CD4-positive, alpha-beta T cell treated with Interleukin-12 subunit alpha and Interleukin-12 subunit beta, for 1 hour (primary cell): Measurements from ENCODE around the gene GPX8.
A peak's percentile ranks its signal among the peaks of the same experiment; 100 is the strongest.

ENCODE experiments used
- DNase-seq: peaks from one replicate; pipeline ENCODE4 v3.0.0-alpha.2; 2020

Gene GPX8, protein sequence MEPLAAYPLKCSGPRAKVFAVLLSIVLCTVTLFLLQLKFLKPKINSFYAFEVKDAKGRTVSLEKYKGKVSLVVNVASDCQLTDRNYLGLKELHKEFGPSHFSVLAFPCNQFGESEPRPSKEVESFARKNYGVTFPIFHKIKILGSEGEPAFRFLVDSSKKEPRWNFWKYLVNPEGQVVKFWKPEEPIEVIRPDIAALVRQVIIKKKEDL

DNA sequence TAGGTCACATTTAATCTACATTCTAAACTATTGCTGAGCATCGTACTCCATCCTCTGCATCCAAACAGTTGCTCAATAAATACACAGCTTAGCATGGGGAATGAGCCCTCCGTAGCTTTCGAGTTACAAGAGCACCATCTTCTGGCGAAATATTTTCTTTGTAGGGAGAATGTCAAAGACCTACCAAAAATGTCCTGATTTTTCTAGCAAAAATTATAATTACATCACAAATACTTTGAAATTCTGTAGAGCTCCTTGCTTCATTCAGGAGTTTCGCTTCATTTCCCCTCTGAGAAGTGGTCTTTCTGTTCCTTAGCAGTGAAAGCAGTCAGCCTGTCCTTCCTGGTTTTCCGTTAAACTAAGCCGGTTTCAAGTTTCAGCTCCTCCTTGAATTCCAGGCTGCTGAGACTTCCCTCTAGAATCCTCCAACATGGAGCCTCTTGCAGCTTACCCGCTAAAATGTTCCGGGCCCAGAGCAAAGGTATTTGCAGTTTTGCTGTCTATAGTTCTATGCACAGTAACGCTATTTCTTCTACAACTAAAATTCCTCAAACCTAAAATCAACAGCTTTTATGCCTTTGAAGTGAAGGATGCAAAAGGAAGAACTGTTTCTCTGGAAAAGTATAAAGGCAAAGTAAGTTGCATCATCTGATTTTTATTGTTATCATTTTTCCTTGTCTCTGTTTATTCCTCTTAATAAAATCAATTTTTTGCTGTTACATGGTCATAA lies at the start of gene GPX8:
Gene GPX8, plus strand, starts transcription at position 409 of the 730 bp plus-strand sequence. Its CDS starts 22 bp downstream, at position 431.
- DNase-seq, result peak; percentile 61

GRCh38 chr5:55110217-55110616 lies 49.8 kb upstream of the GPX8 start:
- no peak for DNase-seq

DNA sequence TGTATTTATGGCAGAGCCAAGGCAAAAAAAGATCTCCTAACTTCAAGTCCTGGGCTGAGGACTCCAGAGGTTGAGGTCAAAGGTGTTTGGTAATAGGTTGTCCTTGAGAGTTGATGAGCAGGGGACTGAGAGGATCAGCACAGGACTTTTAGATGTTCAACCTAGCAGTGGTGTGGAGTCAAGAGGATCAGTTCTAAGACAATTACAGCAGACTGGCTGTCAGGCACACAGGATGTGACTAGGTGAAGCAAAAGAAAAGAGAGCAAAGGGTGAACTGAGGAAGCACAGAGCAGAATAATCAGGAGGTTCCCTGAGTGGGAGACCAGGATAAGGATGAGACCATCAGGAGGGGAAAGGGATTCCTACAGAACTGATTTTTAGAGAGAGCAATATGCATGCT lies 46.6 kb upstream of the GPX8 start:
- DNase-seq, result no peak

DNA sequence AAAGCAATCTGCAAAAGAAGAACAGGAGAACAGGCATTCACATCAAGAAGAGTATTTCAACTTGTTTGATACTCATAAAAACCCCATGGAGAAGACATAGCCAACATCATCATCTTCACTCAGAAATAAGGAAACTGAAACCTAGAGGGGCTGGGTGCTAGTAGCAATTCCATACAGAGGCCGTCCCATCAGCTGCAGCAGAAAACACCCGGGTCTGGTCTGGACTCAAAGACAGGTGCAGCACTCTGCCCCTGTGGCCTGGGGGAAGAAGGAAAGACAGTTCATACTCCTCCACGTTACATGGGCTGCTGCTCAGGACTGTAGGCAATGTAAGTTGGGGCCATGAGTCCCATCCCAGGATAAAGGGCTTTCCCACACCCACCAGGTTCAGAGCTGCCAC lies 45.9 kb upstream of the GPX8 start:
- DNase-seq, result no peak

DNA sequence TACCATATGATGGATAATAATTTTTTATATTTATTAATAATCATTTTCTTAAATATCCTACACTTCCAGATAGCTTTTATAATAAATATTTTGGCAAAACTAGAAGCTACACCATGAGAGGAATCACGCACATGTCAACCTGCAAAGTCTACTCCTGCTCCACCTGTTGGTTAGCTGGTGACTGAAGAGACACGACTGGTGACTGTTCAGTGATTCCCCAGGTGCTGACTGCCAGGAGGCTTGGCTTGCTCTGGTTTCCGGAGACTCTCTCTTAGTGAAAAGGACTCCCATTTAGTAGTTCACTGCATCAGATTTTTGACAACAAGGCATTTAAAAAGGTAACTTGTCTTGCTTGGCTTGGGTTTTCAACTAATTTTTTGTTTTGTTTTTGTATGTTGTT lies 36.6 kb upstream of the GPX8 start:
- DNase-seq, result no peak

DNA sequence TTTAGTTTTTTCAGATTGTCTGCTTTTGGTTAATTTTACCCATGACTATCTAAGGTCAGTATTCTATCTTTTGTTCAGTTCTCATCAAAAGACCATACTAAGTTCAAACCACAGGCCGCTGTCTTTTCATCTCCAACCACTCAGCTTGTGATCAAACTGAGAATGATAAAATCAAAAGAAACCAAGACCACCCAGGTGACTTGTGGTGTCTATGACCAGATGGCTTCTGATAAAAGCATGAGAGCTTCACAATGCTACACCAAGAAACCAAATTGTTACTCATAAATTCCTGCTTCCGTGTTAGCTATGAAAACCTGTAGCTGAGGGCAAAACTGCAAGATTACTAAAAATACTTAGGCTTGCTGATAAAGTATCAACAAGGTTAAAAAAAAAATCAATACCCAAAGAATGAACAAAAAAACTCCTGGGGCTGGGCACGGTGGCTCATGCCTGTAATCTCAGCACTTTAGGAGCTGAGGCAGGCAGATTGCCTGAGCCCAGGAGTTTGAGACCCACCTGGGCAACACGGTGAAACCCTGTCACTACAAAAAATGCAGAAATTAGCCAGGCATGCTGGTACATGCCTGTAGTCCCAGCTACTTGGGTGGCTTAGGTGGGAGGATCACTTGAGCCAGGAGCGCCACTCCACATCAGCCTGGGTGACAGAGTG lies 25.8 kb upstream of the GPX8 start:
- DNase-seq, result peak; percentile 5

DNA sequence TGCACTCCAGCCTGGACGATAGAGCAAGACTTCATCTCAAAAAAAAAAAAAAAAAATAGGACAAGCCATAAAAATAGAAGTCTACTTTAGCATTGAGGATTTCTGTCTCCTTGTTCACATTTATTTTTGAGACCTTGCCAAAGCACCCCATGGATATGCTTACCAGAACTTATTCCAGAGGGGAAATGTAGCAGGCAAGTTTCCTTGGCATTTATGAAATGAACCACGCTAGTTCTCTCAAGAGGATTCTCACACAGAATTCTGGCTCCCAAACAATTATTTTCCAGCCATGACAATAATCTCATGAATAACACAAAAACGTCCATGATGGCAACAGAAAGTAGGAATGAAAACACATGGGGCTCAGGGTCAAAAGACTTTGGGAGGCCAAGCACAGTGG lies 23.4 kb upstream of the GPX8 start:
- DNase-seq, result no peak

- DNase-seq, result no peak
These were observed 18.9 kb upstream of the GPX8 start for GRCh38 chr5:55140908-55141665.

DNA sequence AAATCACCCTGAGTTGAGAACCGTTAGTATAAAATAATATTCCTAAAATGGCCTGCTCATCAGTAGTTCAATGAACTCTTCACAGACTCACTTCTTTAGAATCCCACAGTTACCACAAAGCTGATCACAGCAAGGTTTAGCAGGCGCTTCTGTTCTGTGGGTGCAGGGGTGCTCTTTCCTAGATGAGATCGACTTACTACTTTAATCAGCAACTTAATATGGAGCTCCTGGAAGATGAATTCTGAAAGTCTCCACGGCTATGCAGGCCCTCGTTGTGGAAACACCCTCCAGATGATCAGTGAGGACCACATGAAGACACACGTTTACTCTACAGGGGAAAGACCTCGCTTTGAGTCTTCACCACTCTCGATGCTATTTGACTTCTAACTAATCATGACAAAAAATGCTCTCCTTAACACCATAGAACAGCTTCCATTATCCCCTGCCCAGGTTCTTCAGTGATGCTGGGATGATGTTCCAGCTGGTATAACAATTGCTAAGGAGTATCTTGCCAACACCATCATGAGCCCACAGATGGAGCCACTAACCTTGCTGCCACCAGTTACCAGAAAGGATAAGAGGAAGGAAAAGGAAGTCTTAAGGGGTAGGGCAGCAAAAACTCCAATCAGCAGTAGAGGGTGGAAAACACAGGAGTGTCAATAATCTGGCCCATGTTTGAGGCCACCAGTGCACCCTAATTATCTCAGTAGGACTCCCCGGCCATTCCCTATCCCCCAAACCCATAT lies 17.9 kb upstream of the GPX8 start:
- peak; percentile 6 for DNase-seq

- DNase-seq, result no peak
These were observed 16.3 kb upstream of the GPX8 start for GRCh38 chr5:55143624-55144023.

- no peak for DNase-seq
These were observed 13.9 kb upstream of the GPX8 start for GRCh38 chr5:55146080-55146479.

DNA sequence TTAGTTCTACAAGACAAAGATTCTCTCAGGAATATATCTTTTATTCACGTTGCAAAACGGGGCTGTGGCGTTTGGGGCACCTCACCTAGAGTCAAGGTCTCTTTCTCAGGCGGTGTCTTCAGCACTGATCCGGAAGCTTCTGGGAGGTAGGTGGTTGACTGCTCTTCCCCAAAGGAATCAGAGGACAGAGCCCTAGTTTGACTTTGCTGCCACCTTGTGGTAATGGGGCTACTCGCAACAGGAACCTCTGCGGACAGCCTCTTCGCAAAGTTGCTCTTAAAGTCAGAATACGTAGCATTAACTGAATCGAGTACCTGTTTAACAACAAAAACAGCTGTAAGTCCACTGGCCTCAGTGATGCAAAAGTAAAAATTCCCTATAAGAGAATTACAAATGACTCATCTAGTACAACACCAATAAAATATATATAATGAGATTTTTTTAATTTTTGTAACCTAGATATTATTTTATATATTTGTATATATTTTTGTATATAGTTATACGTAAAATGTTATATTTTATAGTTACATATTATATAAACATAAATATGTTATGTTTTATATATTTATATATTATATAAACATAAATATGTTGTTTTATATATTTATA lies 13.3 kb upstream of the GPX8 start:
- DNase-seq, result peak; percentile 88

DNA sequence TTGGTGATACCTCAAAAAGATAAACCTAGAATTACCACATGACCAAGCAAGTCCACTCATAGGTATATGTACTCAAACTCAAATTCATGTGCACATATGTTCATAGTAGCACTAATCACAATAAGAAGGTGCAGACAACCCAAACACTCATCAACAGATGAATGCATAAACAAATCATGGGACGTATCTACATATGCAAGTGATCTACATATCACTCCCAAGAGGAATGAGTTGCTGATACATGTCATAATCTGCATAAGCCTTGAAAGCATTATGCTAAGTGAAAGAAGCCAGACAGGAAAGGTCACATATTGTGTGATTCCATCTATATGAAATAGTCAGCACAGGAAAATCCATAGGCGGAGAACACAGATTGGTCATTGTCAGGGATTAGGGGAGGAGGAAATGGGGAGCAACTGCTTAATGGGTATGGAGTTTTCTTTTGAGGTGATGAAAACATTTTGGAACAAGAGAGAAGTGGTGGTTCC lies 10.6 kb upstream of the GPX8 start:
- DNase-seq, result no peak

DNA sequence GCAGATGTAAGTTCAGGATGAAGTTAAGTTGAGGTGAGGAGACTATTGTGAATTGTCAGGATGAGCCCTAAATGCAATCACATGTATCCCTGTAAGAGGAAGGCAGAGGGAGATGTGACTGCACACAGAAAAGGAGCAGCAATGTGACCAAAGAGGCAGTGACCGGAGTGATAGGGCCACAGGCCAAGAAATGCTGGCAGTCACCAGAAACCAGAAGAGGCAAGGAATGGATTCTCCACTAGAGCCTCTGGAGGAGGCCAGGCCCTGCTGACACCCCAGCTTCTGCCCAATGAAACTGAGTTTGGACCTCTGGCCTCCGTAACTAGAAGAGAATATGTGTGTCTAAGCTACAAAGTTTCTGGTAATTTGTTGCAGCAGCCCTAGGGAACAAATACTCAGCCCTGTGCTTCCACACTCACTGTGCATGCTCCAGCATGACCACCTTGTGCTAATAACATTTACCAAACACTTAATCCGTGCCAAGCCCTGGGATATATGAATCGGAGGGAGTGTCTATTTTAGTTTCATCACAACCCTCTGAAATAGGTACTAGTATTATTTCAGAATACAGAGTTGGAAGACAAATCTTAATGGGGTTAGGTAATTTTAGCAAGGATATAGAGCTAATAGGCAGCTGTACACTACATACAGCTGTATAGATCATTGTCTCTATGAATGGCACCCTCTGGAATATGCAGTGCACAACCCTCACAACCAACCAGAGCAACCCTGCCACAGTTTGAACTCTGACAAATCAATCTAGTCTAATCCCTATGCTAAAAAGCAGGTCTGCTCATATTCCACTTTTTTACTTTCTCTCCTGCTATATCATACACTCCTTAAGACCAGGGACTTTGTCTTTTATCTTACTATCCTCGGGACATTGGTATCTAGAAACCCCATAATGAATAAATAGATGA lies 7.8 kb upstream of the GPX8 start:
- DNase-seq, result no peak

DNA sequence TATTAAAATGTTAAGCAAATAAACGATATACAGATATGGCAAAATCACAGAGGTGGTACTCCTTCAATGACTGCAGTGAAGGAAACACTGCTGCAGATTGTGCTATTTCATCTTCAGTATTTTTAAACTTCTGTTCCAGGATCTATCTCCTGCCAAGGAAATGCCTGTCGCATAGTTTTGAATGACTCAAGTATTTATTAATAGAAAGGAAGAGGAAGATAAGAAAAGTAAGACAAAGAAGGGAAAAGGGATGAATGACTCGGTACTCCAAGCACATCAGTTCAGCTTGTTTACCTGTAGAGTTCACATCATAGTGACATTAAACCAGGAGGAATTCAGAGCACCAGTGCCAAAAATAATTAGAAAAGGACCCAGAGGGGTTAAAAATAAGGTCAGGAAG lies 5.1 kb upstream of the GPX8 start:
- no peak for DNase-seq

DNA sequence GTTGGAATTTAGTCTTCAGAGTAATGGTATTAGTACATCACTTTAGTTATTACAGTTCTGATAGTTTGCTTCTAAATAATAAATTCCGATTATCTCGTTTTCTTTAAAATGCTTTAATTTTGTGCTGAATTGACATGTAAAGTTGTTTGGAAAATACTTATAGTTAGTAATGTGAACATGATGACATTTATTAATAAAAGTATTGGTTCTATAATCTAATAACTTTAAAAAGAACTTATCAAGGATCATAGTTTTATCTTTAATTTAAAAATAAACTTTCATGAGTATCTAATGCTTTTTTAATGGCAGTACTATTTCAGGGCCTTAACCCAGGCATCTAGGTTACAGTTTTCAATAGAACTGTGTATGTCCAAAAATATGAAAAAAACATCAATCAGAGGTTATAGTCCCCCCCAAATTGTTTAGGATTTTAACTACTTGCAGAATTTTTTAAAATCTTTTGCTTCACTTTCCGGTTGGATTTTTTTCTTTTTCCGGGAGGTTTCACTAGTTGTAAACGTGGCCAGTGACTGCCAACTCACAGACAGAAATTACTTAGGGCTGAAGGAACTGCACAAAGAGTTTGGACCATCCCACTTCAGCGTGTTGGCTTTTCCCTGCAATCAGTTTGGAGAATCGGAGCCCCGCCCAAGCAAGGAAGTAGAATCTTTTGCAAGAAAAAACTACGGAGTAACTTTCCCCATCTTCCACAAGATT lies 680 bp downstream of the GPX8 start:
- no peak for DNase-seq

- DNase-seq, result no peak
These were observed 2.7 kb downstream of the GPX8 start for GRCh38 chr5:55162666-55163065.

DNA sequence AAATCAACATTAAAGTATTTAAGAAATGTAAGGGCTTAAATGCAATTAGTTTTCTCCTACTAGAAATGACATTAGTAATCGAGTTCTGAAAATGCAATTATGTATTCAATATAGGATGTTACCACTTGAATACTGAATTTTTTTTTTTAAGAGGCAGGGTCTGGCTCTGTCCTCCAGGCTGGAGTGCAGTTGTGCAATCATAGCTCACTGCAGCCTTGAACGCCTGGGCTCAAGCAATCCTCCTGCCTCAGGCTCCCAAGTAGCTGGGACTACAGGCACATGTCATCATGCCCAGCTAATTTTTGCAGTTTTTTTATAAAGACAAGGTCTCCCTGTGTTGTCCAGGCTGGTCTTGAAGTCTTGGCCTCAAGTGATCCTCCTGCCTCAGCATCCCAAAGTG lies 11.5 kb downstream of the GPX8 start:
- DNase-seq, result no peak

DNA sequence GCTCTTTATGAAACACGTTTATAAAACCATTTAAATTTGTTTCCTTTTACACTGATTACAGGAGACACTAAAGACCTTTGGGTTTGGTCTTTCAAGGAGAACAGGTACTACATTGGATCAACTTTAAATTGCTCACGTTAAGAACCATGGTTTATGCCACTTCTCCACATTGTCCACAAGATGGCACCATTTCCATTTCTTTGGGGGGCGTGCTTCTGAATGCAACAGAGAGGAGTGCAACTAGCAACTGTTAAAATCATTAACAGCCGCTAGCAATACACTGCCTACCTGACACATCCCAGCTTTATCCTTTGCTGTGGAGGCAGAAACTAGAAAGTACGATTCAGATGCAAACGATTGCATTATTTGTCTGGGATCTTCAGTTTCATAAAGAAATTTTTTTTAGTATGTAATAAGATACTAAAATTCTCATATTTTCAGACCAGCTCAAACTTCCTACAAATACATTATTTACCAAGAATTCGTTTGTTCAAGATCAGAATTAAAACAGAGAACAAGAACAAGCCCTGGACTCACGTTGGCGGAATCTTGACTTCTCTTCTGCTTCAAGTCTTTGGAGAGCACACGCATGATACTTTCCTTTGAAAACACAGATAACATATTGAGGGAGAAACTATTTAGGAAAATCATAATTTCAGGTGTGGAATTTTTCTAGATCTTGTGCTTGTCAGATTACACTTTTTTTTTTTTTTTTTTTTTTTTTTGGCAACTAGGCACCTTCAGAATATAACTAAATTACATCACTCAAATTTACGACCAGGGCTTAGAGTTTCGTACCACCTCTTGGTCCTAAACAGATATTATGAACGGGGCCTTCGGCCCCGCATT lies 12.3 kb downstream of the GPX8 start:
- DNase-seq, result peak; percentile 84
